ENCODE measurements around the gene MED13L.

The MED13L gene

DNA sequence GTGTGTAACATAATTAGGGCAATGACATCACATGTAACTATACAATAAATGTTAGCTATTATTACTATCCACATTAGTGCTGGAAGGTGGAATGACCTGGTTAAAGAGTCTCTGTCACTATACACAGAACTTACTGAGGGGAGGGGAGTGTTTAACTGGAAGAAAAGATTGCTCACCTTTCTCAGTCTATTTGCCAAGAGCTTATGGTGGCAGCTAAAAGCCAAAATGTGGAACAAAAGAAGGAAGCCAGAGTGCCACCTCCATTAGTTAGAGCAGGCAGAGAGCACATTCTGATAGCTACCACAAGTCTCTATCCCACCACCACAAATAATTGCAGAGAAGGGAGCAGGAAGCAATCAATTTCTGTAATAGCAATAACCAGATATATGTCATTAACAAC lies 124.4 kb downstream of the MED13L start:
- TF ChIP-seq FOXK2 (IDR thresholded peaks at IDR 0.05) (no peak), L3MBTL2 (conservative IDR thresholded peaks at IDR 0.05) (no peak), ZNF384 (IDR thresholded peaks at IDR 0.05) (no peak), FOXA1 (IDR thresholded peaks at IDR 0.05) (no peak), SUZ12 (IDR thresholded peaks at IDR 0.05) (no peak), BHLHE40 (IDR thresholded peaks at IDR 0.05; ENCODE audit: borderline replicate concordance) (no peak), HDGF (IDR thresholded peaks at IDR 0.05; ENCODE audit: borderline replicate concordance) (no peak), NFRKB (IDR thresholded peaks at IDR 0.05) (no peak), ELF4 (IDR thresholded peaks at IDR 0.05) (no peak), FOXM1 (IDR thresholded peaks at IDR 0.05; ENCODE audit: borderline replicate concordance) (no peak), TARDBP (IDR thresholded peaks at IDR 0.05) (no peak), LEF1 (IDR thresholded peaks at IDR 0.05; ENCODE audit: borderline replicate concordance) (no peak)
- DNase-seq (ENCODE audit: extremely low spot score): no peak
- ChIA-PET CTCF (no interaction called here), POLR2A (no interaction called here)

DNA sequence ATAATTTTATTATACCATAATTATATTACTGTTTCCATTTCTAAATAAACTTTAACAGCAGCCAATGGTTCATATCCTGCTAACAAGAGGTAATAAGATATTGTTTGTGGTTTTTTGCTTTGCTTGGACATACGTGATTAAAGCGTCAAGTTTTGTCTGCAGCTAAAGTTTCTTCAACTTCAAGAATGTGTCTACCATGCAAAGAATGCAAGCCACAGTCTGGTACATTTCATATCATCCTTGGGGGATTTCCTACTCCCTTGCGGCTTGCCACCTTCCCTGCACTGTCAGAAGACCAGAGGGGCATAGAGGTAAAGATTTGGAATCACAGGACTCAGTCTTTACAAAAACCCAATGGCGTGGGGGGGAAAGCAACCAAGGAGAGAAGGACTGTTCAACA lies 125.2 kb downstream of the MED13L start:
- POLR2A ChIA-PET: no interaction called here
- DNase-seq (ENCODE audit: extremely low spot score): no peak
- CTCF ChIA-PET: no interaction called here
- no peak for TF ChIP-seq SP1 (IDR thresholded peaks at IDR 0.05)
- TF ChIP-seq CTBP1 (IDR thresholded peaks at IDR 0.05; ENCODE audit: borderline replicate concordance): no peak
- TF ChIP-seq FOXK2 (IDR thresholded peaks at IDR 0.05): no peak
- TF ChIP-seq NFRKB (IDR thresholded peaks at IDR 0.05): no peak
- no peak for TF ChIP-seq ELF4 (IDR thresholded peaks at IDR 0.05)
- TF ChIP-seq ARNT (IDR thresholded peaks at IDR 0.05): no peak
- TF ChIP-seq L3MBTL2 (conservative IDR thresholded peaks at IDR 0.05): no peak
- no peak for TF ChIP-seq FOXA1 (IDR thresholded peaks at IDR 0.05)
- TF ChIP-seq, protein P1, sequence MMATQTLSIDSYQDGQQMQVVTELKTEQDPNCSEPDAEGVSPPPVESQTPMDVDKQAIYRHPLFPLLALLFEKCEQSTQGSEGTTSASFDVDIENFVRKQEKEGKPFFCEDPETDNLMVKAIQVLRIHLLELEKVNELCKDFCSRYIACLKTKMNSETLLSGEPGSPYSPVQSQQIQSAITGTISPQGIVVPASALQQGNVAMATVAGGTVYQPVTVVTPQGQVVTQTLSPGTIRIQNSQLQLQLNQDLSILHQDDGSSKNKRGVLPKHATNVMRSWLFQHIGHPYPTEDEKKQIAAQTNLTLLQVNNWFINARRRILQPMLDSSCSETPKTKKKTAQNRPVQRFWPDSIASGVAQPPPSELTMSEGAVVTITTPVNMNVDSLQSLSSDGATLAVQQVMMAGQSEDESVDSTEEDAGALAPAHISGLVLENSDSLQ (IDR thresholded peaks at IDR 0.05): no peak
- no peak for TF ChIP-seq HDGF (IDR thresholded peaks at IDR 0.05; ENCODE audit: borderline replicate concordance)
- no peak for TF ChIP-seq LEF1 (IDR thresholded peaks at IDR 0.05; ENCODE audit: borderline replicate concordance)
- no peak for TF ChIP-seq TARDBP (IDR thresholded peaks at IDR 0.05)

DNA sequence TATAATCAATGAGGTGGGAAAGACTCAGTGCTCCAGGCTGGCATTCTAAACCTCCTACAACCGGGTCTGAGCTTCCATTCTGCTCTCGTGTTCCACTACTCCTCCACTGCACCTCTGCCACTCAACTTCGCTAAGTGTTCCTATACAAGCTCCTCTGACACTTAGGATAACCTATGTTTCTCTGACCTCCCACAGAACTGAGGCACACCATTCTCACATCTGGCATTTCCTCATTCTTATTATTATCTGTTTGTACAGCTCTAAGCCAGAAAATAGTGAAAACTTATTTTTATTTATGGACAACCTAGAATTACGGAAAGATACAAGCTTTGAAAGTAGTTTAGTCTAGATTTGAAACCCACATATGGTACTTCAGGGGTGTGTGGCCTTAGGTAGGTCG lies 127.0 kb downstream of the MED13L start:
- CTCF ChIA-PET: interaction anchor here (1.3 kb wide), 1 partner anchor 13 kb away, joined by 4 read pairs; no protein-coding TSS in a partner anchor

DNA sequence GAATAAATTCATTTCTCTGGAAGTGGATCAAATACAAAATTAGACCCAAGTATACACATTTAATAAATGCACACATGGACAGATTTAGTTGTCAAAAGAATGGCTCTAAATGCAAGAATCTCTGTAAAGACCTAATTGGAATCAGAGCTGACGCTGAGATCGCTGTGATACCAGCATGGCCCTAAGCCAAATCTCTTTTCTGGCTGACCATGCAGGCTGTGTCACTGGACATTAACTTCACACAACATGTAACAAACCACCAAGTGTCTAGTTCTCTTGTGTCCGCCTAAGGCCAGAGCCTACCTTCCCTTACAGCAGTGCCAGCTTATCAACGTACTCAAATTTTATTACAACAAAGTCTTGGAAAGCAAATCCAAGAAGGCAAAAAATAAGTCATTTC lies 127.5 kb downstream of the MED13L start:
- TF ChIP-seq L3MBTL2 (conservative IDR thresholded peaks at IDR 0.05): no peak
- no peak for TF ChIP-seq BHLHE40 (IDR thresholded peaks at IDR 0.05; ENCODE audit: borderline replicate concordance)
- TF ChIP-seq LEF1 (IDR thresholded peaks at IDR 0.05; ENCODE audit: borderline replicate concordance): no peak
- TF ChIP-seq TARDBP (IDR thresholded peaks at IDR 0.05): no peak
- no peak for TF ChIP-seq ARNT (IDR thresholded peaks at IDR 0.05)
- no peak for TF ChIP-seq SP1 (IDR thresholded peaks at IDR 0.05)
- no peak for TF ChIP-seq ZNF384 (IDR thresholded peaks at IDR 0.05)
- no peak for TF ChIP-seq CTBP1 (IDR thresholded peaks at IDR 0.05; ENCODE audit: borderline replicate concordance)
- no peak for TF ChIP-seq FOXM1 (IDR thresholded peaks at IDR 0.05; ENCODE audit: borderline replicate concordance)
- TF ChIP-seq HDGF (IDR thresholded peaks at IDR 0.05; ENCODE audit: borderline replicate concordance): no peak
- ChIA-PET CTCF (interaction anchor here (1.3 kb wide), 1 partner anchor 13 kb away, joined by 4 read pairs; no protein-coding TSS in a partner anchor), POLR2A (no interaction called here)
- no peak for DNase-seq (ENCODE audit: extremely low spot score)

More for the DNA sequence above, 127.0 kb downstream of the MED13L start:
- DNase-seq (ENCODE audit: extremely low spot score): no peak
- TF ChIP-seq ELF4 (IDR thresholded peaks at IDR 0.05) (no peak), SP1 (IDR thresholded peaks at IDR 0.05) (no peak)
- POLR2A ChIA-PET: no interaction called here

DNA sequence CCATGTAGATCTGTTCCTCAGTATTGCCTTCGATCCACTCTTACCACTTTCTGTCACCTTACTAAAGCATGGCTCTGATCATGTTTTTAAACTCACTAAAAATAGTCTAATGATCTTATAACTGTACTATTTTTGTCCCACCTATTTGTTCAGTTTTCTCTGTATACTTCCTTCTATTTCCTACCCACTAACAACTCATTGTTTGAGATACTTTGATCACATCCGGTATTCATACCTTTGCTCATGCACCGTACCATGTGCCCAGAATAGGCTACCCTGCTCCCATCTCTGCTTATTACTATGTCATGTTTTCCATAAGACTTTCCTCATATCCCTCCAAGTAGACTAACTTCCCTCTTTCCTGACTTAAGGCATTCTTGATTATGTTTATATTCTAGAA lies 128.6 kb downstream of the MED13L start:
- TF ChIP-seq SP1 (IDR thresholded peaks at IDR 0.05) (no peak), HDGF (IDR thresholded peaks at IDR 0.05; ENCODE audit: borderline replicate concordance) (no peak), CTBP1 (IDR thresholded peaks at IDR 0.05; ENCODE audit: borderline replicate concordance) (no peak), BHLHE40 (IDR thresholded peaks at IDR 0.05; ENCODE audit: borderline replicate concordance) (no peak), ZNF384 (IDR thresholded peaks at IDR 0.05) (no peak), ARNT (IDR thresholded peaks at IDR 0.05) (no peak), FOXK2 (IDR thresholded peaks at IDR 0.05) (no peak), NFRKB (IDR thresholded peaks at IDR 0.05) (no peak), FOXA1 (IDR thresholded peaks at IDR 0.05) (no peak), ELF4 (IDR thresholded peaks at IDR 0.05) (no peak), L3MBTL2 (conservative IDR thresholded peaks at IDR 0.05) (no peak)
- TF ChIP-seq, protein P1 (IDR thresholded peaks at IDR 0.05): no peak
- ChIA-PET CTCF (no interaction called here), POLR2A (no interaction called here)
- DNase-seq (ENCODE audit: extremely low spot score): no peak

DNA sequence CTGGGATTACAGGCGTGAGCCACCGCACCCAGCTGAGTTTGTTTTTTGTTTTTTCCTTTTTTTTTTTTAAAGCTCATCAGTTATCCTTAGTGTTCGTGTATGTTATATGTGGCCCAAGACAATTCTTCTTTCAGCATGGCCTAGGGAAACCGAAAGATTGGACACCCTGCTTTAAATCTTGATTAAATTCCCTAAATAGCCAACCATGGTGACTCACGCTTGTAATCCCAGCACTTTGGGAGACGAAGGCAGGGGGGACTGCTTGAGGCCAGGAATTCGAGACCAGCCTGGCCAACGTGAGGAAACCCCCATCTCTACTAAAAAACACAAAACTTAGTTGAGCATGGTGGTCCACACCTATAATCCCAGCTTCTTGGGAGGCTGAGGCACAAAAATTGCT lies 131.1 kb downstream of the MED13L start:
- ChIA-PET CTCF (interaction anchor here (1.0 kb wide), 1 partner anchor 106 kb away, joined by 3 read pairs; no protein-coding TSS in a partner anchor), POLR2A (no interaction called here)
- DNase-seq (ENCODE audit: extremely low spot score): no peak
- TF ChIP-seq LEF1 (IDR thresholded peaks at IDR 0.05; ENCODE audit: borderline replicate concordance): no peak
- TF ChIP-seq, protein P1 (IDR thresholded peaks at IDR 0.05): no peak
- no peak for TF ChIP-seq CTBP1 (IDR thresholded peaks at IDR 0.05; ENCODE audit: borderline replicate concordance)
- no peak for TF ChIP-seq FOXK2 (IDR thresholded peaks at IDR 0.05)
- no peak for TF ChIP-seq L3MBTL2 (conservative IDR thresholded peaks at IDR 0.05)
- no peak for TF ChIP-seq HDGF (IDR thresholded peaks at IDR 0.05; ENCODE audit: borderline replicate concordance)
- no peak for TF ChIP-seq FOXM1 (IDR thresholded peaks at IDR 0.05; ENCODE audit: borderline replicate concordance)
- no peak for TF ChIP-seq SUZ12 (IDR thresholded peaks at IDR 0.05)
- TF ChIP-seq ELF4 (IDR thresholded peaks at IDR 0.05): no peak
- TF ChIP-seq NFRKB (IDR thresholded peaks at IDR 0.05): no peak
- TF ChIP-seq ZNF384 (IDR thresholded peaks at IDR 0.05): no peak

Measured in HEK293T (cell line).